A549 (cell line): ENCODE results near the gene SCIN.

Source experiments
- BHLHE40 ChIP-seq: IDR thresholded peaks from 2 replicates; pipeline ENCODE4 v1.6.1; 2012; ENCODE audit warnings: low read depth, low read length, inconsistent platforms
- CEBPB ChIP-seq, 2 experiments: fragments of >200 bp in 1 of 2; sonication (Bioruptor Twin) in 1 of 2; formaldehyde crosslinking in 1 of 2; IDR thresholded peaks; 2 replicates each; pipeline ENCODE4 v1.6.1; 2012 to 2016
- GATA3 ChIP-seq: IDR thresholded peaks from 2 replicates; pipeline ENCODE4 v1.6.1; 2012; ENCODE audit warnings: borderline replicate concordance
- JUN ChIP-seq, 2 experiments: fragments of >200 bp; sonication (Bioruptor Twin); formaldehyde crosslinking; IDR thresholded peaks; 2 replicates in 1 of 2; 3 replicates in 1 of 2; pipeline ENCODE4 v1.6.1; 2016 to 2017
- KDM1A ChIP-seq: fragments of 200-600 bp; sonication (generic); IDR thresholded peaks from 2 replicates; pipeline ENCODE4 v1.6.1; 2016; ENCODE audit warnings: low read depth, mild to moderate bottlenecking
- POLR2A ChIP-seq: IDR thresholded peaks from 2 replicates; pipeline ENCODE4 v1.6.1; 2012; ENCODE audit warnings: mild to moderate bottlenecking, low read length
- POLR2AphosphoS2 ChIP-seq: conservative IDR thresholded peaks from 2 replicates; pipeline ENCODE4 v1.6.1; 2012; ENCODE audit warnings: low read length, improper control_type of control experiment, inconsistent platforms
- RAD21 ChIP-seq, 2 experiments: fragments of >200 bp in 1 of 2; sonication (Bioruptor Twin) in 1 of 2; formaldehyde crosslinking in 1 of 2; IDR thresholded peaks in 1 of 2; conservative IDR thresholded peaks in 1 of 2; 2 replicates in 1 of 2; 3 replicates in 1 of 2; pipeline ENCODE4 v1.6.1; 2012 to 2018; ENCODE audit warnings: inconsistent platforms in 1 of 2
- TP53 ChIP-seq: fragments of 250-450 bp; sonication (Bioruptor Pico); IDR thresholded peaks from 2 replicates; pipeline ENCODE4 v1.5.0; 2021; ENCODE audit warnings: mild to moderate bottlenecking, moderate library complexity
- TF ChIP-seq, protein P1 (sequence below): fragments of >200 bp; sonication (Bioruptor Twin); formaldehyde crosslinking; IDR thresholded peaks from 3 replicates; pipeline ENCODE4 v1.5.1; 2016
- TF ChIP-seq, protein P2 (sequence below): fragments of 450-650 bp; IDR thresholded peaks from 2 replicates; pipeline ENCODE4 v1.6.1; 2014; ENCODE audit warnings: antibody characterized with exemption
- TF ChIP-seq, protein P3 (sequence below): fragments of 200-600 bp; sonication (generic); IDR thresholded peaks from 2 replicates; pipeline ENCODE4 v1.6.1; 2016; ENCODE audit warnings: antibody characterized with exemption, mild to moderate bottlenecking, moderate library complexity

DNA sequence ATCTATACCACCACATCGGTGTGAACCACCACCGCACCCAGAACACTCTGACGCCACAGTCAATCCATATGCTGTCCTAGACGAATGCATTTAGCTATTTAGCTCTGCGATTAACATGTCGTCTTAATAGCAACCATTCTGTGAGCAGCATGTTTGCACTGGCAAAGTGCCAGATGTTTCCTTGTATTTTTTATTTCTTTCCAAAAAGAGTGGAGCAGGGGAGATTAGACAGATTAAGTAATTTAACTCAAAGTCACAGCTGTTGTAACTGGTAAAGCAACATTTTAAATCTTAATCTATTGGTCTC, 59.9 kb downstream of the SCIN start:
- TF ChIP-seq, protein P1, sequence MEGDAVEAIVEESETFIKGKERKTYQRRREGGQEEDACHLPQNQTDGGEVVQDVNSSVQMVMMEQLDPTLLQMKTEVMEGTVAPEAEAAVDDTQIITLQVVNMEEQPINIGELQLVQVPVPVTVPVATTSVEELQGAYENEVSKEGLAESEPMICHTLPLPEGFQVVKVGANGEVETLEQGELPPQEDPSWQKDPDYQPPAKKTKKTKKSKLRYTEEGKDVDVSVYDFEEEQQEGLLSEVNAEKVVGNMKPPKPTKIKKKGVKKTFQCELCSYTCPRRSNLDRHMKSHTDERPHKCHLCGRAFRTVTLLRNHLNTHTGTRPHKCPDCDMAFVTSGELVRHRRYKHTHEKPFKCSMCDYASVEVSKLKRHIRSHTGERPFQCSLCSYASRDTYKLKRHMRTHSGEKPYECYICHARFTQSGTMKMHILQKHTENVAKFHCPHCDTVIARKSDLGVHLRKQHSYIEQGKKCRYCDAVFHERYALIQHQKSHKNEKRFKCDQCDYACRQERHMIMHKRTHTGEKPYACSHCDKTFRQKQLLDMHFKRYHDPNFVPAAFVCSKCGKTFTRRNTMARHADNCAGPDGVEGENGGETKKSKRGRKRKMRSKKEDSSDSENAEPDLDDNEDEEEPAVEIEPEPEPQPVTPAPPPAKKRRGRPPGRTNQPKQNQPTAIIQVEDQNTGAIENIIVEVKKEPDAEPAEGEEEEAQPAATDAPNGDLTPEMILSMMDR: no peak
- TF ChIP-seq BHLHE40: no peak
- TF ChIP-seq JUN (IDR thresholded peaks at IDR 0.05): no peak
- no peak for TF ChIP-seq KDM1A
- TF ChIP-seq TP53: no peak
- no peak for TF ChIP-seq GATA3
- TF ChIP-seq RAD21 (conservative IDR thresholded peaks at IDR 0.05 in 1 of 2, IDR thresholded peaks at IDR 0.05 in 1 of 2): no peak
- TF ChIP-seq CEBPB (IDR thresholded peaks at IDR 0.05): no peak
- TF ChIP-seq, protein P2, sequence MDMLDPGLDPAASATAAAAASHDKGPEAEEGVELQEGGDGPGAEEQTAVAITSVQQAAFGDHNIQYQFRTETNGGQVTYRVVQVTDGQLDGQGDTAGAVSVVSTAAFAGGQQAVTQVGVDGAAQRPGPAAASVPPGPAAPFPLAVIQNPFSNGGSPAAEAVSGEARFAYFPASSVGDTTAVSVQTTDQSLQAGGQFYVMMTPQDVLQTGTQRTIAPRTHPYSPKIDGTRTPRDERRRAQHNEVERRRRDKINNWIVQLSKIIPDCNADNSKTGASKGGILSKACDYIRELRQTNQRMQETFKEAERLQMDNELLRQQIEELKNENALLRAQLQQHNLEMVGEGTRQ: no peak
- no peak for TF ChIP-seq POLR2A
- TF ChIP-seq, protein P3, sequence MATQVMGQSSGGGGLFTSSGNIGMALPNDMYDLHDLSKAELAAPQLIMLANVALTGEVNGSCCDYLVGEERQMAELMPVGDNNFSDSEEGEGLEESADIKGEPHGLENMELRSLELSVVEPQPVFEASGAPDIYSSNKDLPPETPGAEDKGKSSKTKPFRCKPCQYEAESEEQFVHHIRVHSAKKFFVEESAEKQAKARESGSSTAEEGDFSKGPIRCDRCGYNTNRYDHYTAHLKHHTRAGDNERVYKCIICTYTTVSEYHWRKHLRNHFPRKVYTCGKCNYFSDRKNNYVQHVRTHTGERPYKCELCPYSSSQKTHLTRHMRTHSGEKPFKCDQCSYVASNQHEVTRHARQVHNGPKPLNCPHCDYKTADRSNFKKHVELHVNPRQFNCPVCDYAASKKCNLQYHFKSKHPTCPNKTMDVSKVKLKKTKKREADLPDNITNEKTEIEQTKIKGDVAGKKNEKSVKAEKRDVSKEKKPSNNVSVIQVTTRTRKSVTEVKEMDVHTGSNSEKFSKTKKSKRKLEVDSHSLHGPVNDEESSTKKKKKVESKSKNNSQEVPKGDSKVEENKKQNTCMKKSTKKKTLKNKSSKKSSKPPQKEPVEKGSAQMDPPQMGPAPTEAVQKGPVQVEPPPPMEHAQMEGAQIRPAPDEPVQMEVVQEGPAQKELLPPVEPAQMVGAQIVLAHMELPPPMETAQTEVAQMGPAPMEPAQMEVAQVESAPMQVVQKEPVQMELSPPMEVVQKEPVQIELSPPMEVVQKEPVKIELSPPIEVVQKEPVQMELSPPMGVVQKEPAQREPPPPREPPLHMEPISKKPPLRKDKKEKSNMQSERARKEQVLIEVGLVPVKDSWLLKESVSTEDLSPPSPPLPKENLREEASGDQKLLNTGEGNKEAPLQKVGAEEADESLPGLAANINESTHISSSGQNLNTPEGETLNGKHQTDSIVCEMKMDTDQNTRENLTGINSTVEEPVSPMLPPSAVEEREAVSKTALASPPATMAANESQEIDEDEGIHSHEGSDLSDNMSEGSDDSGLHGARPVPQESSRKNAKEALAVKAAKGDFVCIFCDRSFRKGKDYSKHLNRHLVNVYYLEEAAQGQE: no peak
- TF ChIP-seq POLR2AphosphoS2: no peak
